CD14-positive monocyte (primary cell): ENCODE results near the gene RERE. TPM values are rescaled to one million over a fixed set of nuclear protein-coding genes. Genes with fewer than 3 reads are reported as not detected.

Source experiments
- DNase-seq, 3 donors: peaks; one replicate each; pipeline ENCODE4 v3.0.0-alpha.2; 2011 to 2022
- H2AFZ ChIP-seq: 2 replicates; pipeline ENCODE4 v1.6.0; 2012; ENCODE audit warnings: mild to moderate bottlenecking, low read depth, low read length, inconsistent platforms; ENCODE audit not compliant: insufficient read depth, poor library complexity, severe bottlenecking
- H3K27ac ChIP-seq, 2 donors: 1 replicate in 1 of 2; 2 replicates in 1 of 2; pipeline ENCODE4 v1.5.1; 2012 to 2013; ENCODE audit warnings: low read length in 2 of 2, control low read depth in 1 of 2, inconsistent platforms in 1 of 2, low read depth in 1 of 2, mild to moderate bottlenecking in 1 of 2
- H3K27me3 ChIP-seq, 2 donors: one replicate each; pipeline versions ENCODE4 v1.6.0 to v1.6.1; 2011 to 2013; ENCODE audit warnings: low read length in 2 of 2; ENCODE audit not compliant: control insufficient read depth in 2 of 2, insufficient read depth in 2 of 2
- H3K36me3 ChIP-seq, 2 donors: replicated peaks in 1 of 2; 1 replicate in 1 of 2; 2 replicates in 1 of 2; pipeline versions ENCODE4 v1.5.1 to v1.6.1; 2012 to 2013; ENCODE audit warnings: low read length in 2 of 2, control low read depth in 1 of 2, inconsistent platforms in 1 of 2, mild to moderate bottlenecking in 1 of 2; ENCODE audit not compliant: insufficient read depth in 2 of 2, control insufficient read depth in 1 of 2
- H3K4me1 ChIP-seq, 2 donors: 1 replicate in 1 of 2; 2 replicates in 1 of 2; pipeline versions ENCODE4 v1.5.1 to v1.6.1; 2012 to 2013; ENCODE audit warnings: low read length in 2 of 2, control low read depth in 1 of 2, inconsistent platforms in 1 of 2, mild to moderate bottlenecking in 1 of 2, moderate library complexity in 1 of 2; ENCODE audit not compliant: insufficient read depth in 2 of 2, control insufficient read depth in 1 of 2
- H3K4me2 ChIP-seq: replicated peaks from 2 replicates; pipeline ENCODE3; 2012; ENCODE audit warnings: low read length, moderate library complexity, mild to moderate bottlenecking; ENCODE audit not compliant: poor library complexity, severe bottlenecking; ENCODE audit errors: extremely low read depth
- H3K4me3 ChIP-seq, 3 experiments: fragments of 200-600 bp in 1 of 3; sonication (generic) in 1 of 3; replicated peaks in 1 of 3; 1 replicate in 2 of 3; 2 replicates in 1 of 3; pipeline ENCODE4 v1.5.1; 2011 to 2013; ENCODE audit warnings: low read length in 3 of 3, mild to moderate bottlenecking in 3 of 3, control low read depth in 2 of 3, low read depth in 2 of 3, inconsistent platforms in 1 of 3, moderate library complexity in 1 of 3
- H3K79me2 ChIP-seq: 2 replicates; pipeline ENCODE4 v1.6.0; 2012; ENCODE audit warnings: mild to moderate bottlenecking, control low read depth, inconsistent platforms, low read length, moderate library complexity; ENCODE audit not compliant: insufficient read depth
- H3K9ac ChIP-seq: 2 replicates; pipeline ENCODE4 v1.6.0; 2017; ENCODE audit warnings: low read length, mild to moderate bottlenecking; ENCODE audit not compliant: insufficient read depth, poor library complexity, severe bottlenecking
- H3K9me3 ChIP-seq, 2 donors: replicated peaks in 1 of 2; 1 replicate in 1 of 2; 2 replicates in 1 of 2; pipeline versions ENCODE4 v1.5.1 to v1.6.1; 2012 to 2013; ENCODE audit warnings: low read length in 2 of 2, control low read depth in 1 of 2; ENCODE audit not compliant: control insufficient read depth in 1 of 2, insufficient read depth in 1 of 2
- H4K20me1 ChIP-seq: 2 replicates; pipeline ENCODE4 v1.6.0; 2012; ENCODE audit warnings: mild to moderate bottlenecking, low read length, control low read depth, moderate library complexity; ENCODE audit not compliant: insufficient read depth
- H3K27ac Mint-ChIP-seq, 7 donors: one replicate each; pipeline ENCODE4 v1.8.0; 2020; ENCODE audit warnings: mild to moderate bottlenecking in 7 of 7, mixed read lengths in 7 of 7, moderate library complexity in 6 of 7, inconsistent platforms in 2 of 7
- H3K27me3 Mint-ChIP-seq, 3 donors: one replicate each; pipeline ENCODE4 v1.8.0; 2021 to 2022; ENCODE audit warnings: low read depth in 3 of 3, mild to moderate bottlenecking in 3 of 3, mixed read lengths in 3 of 3, moderate library complexity in 3 of 3, inconsistent platforms in 1 of 3
- H3K36me3 Mint-ChIP-seq, 2 donors: one replicate each; pipeline ENCODE4 v1.8.0; 2020; ENCODE audit warnings: mixed read lengths in 2 of 2, inconsistent platforms in 1 of 2, mild to moderate bottlenecking in 1 of 2
- H3K4me1 Mint-ChIP-seq: one replicate; pipeline ENCODE4 v1.8.0; 2020; ENCODE audit warnings: mild to moderate bottlenecking, mixed read lengths
- H3K4me3 Mint-ChIP-seq, 2 donors: one replicate each; pipeline ENCODE4 v1.8.0; 2020; ENCODE audit warnings: mild to moderate bottlenecking in 2 of 2, mixed read lengths in 2 of 2, moderate library complexity in 1 of 2
- H3K9me3 Mint-ChIP-seq, 7 donors: one replicate each; pipeline ENCODE4 v1.8.0; 2020 to 2022; ENCODE audit warnings: mixed read lengths in 7 of 7, mild to moderate bottlenecking in 6 of 7, moderate library complexity in 6 of 7, inconsistent platforms in 2 of 7
- WGBS: methylation state at CpG from one replicate; pipeline ENCODE4 v1.1.5; 2013; ENCODE audit warnings: missing lambda C conversion rate; ENCODE audit not compliant: insufficient coverage; 5-methylcytosine and 5-hydroxymethylcytosine counted together
- intact Hi-C, 2 donors: fragments of 100-400 bp; cut with micrococcal nuclease; formaldehyde crosslinking; loops; one replicate each; pipeline versions ENCODE4 v1.15.0 to v1.15.1; 2023
- polyA plus RNA-seq, 3 donors: library from polyadenylated mRNA; depleted of rRNA in 1 of 3; unstranded in 2 of 3; stranded (reverse) in 1 of 3; fragments of 300-500 nt in 2 of 3; fragments of >200 nt in 1 of 3; fragmentation: Illumina TruSeq in 2 of 3; gene quantifications; 1 replicate in 2 of 3; 2 replicates in 1 of 3; pipeline ENCODE4 v1.2.3, GENCODE V29; 2012 to 2021
- TF ChIP-seq, protein P1 (sequence below): fragments of 200-600 bp; IDR thresholded peaks from one replicate; pipeline ENCODE4 v1.8.0; 2022; ENCODE audit warnings: antibody characterized with exemption, mild to moderate bottlenecking

The RERE gene
- polyA plus RNA-seq, 3 donors, result 1.2 to 19.4 (median 3.8) TPM

DNA sequence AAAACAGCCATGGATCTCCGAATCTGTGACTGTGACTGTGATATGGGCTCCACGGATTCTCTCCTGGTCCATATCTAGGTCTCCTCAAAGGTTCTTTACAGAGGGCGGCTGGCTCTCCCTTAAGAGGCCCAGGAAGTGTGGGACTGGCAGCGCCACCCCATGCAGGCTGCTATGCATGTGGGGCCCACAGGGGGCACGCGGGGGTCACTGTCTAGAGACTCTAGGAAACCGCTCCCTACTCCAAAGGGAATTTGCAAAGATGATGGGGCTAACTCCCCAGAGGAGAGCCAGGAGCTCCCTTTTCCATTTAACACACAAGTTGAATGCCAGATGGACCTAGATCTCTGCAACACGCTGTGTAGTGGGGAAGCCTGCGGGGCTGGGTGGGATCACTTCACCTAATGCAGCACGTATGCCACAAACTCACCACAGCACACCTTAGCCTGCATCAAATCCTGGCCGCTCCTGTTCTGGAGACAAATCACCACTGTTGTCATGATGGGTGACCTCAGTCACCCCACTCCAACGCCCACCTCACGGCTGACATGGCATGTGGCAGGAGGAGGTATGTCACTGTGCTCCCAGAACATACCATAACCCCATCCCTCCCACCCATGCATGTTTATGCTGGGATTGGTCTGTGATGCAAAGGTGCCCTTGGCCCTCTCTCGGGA is 437.8 kb downstream of the RERE start:
- H3K27ac Mint-ChIP-seq, result no peak overlapping the region
- no peaks in the 10 kb centered on the region for H3K27me3 Mint-ChIP-seq
- Histone ChIP-seq H4K20me1 (peaks cover 99% of the 10 kb centered on the region), H3K79me2 (peaks cover 81% of the 10 kb centered on the region), H3K4me3 (no peak overlapping the region), H3K9me3 (peaks cover 0 to 5% of the 10 kb centered on the region in 2 donors), H3K4me1 (peaks cover 35 to 40% of the 10 kb centered on the region in 2 donors), H3K9ac (no peak overlapping the region), H3K4me2 (no peak overlapping the region), H2AFZ (no peak overlapping the region), H3K27me3 (no peaks in the 10 kb centered on the region), H3K36me3 (peaks cover 13 to 72% of the 10 kb centered on the region in 2 donors), H3K27ac (peak overlapping the region in 1 of 2 donors; percentile 5)
- TF ChIP-seq, protein P1, sequence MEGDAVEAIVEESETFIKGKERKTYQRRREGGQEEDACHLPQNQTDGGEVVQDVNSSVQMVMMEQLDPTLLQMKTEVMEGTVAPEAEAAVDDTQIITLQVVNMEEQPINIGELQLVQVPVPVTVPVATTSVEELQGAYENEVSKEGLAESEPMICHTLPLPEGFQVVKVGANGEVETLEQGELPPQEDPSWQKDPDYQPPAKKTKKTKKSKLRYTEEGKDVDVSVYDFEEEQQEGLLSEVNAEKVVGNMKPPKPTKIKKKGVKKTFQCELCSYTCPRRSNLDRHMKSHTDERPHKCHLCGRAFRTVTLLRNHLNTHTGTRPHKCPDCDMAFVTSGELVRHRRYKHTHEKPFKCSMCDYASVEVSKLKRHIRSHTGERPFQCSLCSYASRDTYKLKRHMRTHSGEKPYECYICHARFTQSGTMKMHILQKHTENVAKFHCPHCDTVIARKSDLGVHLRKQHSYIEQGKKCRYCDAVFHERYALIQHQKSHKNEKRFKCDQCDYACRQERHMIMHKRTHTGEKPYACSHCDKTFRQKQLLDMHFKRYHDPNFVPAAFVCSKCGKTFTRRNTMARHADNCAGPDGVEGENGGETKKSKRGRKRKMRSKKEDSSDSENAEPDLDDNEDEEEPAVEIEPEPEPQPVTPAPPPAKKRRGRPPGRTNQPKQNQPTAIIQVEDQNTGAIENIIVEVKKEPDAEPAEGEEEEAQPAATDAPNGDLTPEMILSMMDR, result no peak
- DNase-seq, result no peak
- peaks cover 55% of the 10 kb centered on the region for H3K4me1 Mint-ChIP-seq
- H3K4me3 Mint-ChIP-seq, result no peak overlapping the region
- WGBS, result 100% methylated on average over 3 of the region's 14 CpGs
- peaks cover 43 to 68% of the 10 kb centered on the region in 2 donors for H3K36me3 Mint-ChIP-seq
- intact Hi-C loops, result no loop called here
- peaks cover 0 to 3% (median 2%) of the 10 kb centered on the region in 7 donors for H3K9me3 Mint-ChIP-seq

DNA sequence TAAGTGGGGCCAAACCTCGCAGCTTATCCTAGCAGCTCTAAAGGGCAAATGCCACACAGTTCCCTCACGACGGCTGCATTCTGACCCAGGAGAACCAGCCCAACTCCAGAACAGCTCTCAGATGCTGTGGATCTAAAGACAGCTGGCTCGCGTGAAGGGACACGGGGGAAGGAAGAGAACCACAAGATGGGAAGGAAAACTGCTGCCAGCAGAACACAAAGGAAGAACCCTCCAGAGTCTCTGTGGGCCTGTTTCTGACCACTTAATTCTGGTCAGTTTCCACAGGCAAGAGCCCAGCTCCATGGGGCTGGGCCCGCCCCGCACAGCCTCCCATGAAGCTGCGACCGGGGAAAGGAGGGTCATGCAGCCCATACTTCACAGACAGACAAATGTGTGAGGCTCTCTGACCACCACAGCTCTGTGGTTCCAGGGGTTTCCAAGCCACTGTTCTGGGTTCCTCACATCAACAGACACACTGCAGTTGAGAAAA is 438.4 kb downstream of the RERE start:
- Histone ChIP-seq H3K9ac (no peak overlapping the region), H3K4me1 (peaks cover 29 to 33% of the 10 kb centered on the region in 2 donors), H3K4me2 (no peak overlapping the region), H3K79me2 (peaks cover 81% of the 10 kb centered on the region), H3K27ac (peak overlapping the region in 1 of 2 donors; percentile 5), H3K36me3 (peaks cover 13 to 70% of the 10 kb centered on the region in 2 donors), H4K20me1 (peaks cover 99% of the 10 kb centered on the region), H3K9me3 (peaks cover 0 to 5% of the 10 kb centered on the region in 2 donors), H2AFZ (no peak overlapping the region), H3K4me3 (no peak overlapping the region), H3K27me3 (no peaks in the 10 kb centered on the region)
- no peak for DNase-seq
- H3K27ac Mint-ChIP-seq, result peak overlapping the region in 4 of 7 donors; percentile 31 to 77 (median 72)
- H3K4me3 Mint-ChIP-seq, result no peak overlapping the region
- TF ChIP-seq, protein P1, result no peak
- intact Hi-C loops, result no loop called here
- peaks cover 0 to 3% (median 2%) of the 10 kb centered on the region in 7 donors for H3K9me3 Mint-ChIP-seq
- H3K27me3 Mint-ChIP-seq, result no peaks in the 10 kb centered on the region
- H3K36me3 Mint-ChIP-seq, result peaks cover 46 to 70% of the 10 kb centered on the region in 2 donors
- H3K4me1 Mint-ChIP-seq, result peaks cover 52% of the 10 kb centered on the region
- WGBS, result 62% methylated on average over 8 of the region's 10 CpGs
